Upper lobe of right lung (tissue), 1 donor: ENCODE results near the gene HTT. TPM values are rescaled to one million over a fixed set of nuclear protein-coding genes. Genes with fewer than 3 reads are reported as not detected.

Source experiments
- ATAC-seq: fragments of 200-7000 bp; cut with Tn5 transposase; one replicate; pipeline ENCODE4 v1.9.1; 2020; ENCODE audit warnings: mild to moderate bottlenecking, moderate library complexity
- DNase-seq: peaks from one replicate; pipeline ENCODE4 v3.0.0-alpha.2; 2020
- H3K27ac ChIP-seq: fragments of 200-600 bp; one replicate; pipeline ENCODE4 v1.8.0; 2022
- H3K27me3 ChIP-seq: fragments of 200-600 bp; one replicate; pipeline ENCODE4 v1.8.0; 2022; ENCODE audit warnings: mild to moderate bottlenecking
- H3K36me3 ChIP-seq: fragments of 200-600 bp; one replicate; pipeline ENCODE4 v1.8.0; 2022
- H3K4me1 ChIP-seq: fragments of 200-600 bp; one replicate; pipeline ENCODE4 v1.8.0; 2022
- H3K4me3 ChIP-seq: fragments of 200-600 bp; one replicate; pipeline ENCODE4 v1.8.0; 2022; ENCODE audit warnings: mild to moderate bottlenecking
- H3K9me3 ChIP-seq: fragments of 200-600 bp; one replicate; pipeline ENCODE4 v1.8.0; 2022
- intact Hi-C: fragments of 100-400 bp; cut with DNase I; formaldehyde crosslinking; loops from one replicate; pipeline ENCODE4 v1.11.0; 2022
- total RNA-seq: library from RNA; stranded (reverse); fragmentation: NEBNext Ultra II Directional; extraction: Animal tissue kit (Norgen Biotek cat#: 25700); gene quantifications from one replicate; pipeline ENCODE4 v1.2.1, GENCODE V29; 2021
- TF ChIP-seq, protein P1 (sequence below): fragments of 200-600 bp; IDR thresholded peaks from one replicate; pipeline ENCODE4 v1.8.0; 2022; ENCODE audit warnings: antibody characterized with exemption
- donor health status: DM: no; HTN: yes; CAD: no; lungs with severe emphysema.

The HTT gene
- total RNA-seq, 1 donor from 2014 or later: 73.6 TPM

DNA sequence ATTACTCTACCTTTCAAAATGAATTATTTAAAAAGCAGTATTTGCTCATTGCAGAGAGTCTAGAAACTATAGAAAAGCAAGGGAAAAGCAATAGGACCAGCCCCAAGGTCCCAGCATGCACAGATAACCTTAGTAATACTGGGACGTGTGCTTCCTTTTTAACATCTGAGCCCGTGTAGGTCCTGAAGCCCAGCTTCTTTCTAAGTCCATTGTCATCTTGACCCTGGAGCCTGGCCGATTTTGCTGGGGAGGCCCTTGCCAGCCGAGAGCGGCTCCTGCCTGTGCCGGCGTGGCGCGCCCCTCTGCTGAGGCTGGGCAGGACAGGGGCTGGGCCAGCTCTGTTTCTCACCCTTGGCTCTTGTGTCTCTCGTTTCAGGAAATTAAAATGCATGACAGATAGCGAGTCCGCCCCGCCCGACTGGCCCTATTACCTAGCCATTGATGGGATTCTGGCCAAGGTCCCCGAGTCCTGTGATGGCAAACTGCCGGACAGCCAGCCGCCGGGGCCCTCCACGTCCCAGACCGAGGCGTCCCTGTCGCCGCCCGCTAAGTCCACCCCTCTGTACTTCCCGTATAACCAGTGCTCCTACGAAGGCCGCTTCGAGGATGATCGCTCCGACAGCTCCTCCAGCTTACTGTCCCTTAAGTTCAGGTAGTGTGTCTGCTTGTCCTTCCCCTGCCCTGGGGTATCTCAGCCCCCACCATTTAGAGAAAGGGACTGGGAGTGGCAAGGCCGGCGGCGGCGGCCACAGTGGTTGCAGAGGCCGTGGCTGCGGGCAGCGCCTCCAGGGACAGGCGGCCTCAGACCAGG, 178.6 kb downstream of the HTT start:
- peak; percentile 57 for DNase-seq
- TF ChIP-seq, protein P1, sequence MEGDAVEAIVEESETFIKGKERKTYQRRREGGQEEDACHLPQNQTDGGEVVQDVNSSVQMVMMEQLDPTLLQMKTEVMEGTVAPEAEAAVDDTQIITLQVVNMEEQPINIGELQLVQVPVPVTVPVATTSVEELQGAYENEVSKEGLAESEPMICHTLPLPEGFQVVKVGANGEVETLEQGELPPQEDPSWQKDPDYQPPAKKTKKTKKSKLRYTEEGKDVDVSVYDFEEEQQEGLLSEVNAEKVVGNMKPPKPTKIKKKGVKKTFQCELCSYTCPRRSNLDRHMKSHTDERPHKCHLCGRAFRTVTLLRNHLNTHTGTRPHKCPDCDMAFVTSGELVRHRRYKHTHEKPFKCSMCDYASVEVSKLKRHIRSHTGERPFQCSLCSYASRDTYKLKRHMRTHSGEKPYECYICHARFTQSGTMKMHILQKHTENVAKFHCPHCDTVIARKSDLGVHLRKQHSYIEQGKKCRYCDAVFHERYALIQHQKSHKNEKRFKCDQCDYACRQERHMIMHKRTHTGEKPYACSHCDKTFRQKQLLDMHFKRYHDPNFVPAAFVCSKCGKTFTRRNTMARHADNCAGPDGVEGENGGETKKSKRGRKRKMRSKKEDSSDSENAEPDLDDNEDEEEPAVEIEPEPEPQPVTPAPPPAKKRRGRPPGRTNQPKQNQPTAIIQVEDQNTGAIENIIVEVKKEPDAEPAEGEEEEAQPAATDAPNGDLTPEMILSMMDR: no peak
- ATAC-seq: no peak

GRCh38 chr4:3253808-3254207, 179.3 kb downstream of the HTT start:
- H3K27ac ChIP-seq: no peak overlapping the region

More for the DNA sequence above, 178.6 kb downstream of the HTT start:
- no peaks in the 10 kb centered on the region for H3K9me3 ChIP-seq
- H3K4me3 ChIP-seq: no peak overlapping the region
- no peaks in the 10 kb centered on the region for H3K4me1 ChIP-seq
- no peak overlapping the region for H3K27ac ChIP-seq
- H3K27me3 ChIP-seq: no peaks in the 10 kb centered on the region
- no peaks in the 10 kb centered on the region for H3K36me3 ChIP-seq
- intact Hi-C loops: no loop called here

DNA sequence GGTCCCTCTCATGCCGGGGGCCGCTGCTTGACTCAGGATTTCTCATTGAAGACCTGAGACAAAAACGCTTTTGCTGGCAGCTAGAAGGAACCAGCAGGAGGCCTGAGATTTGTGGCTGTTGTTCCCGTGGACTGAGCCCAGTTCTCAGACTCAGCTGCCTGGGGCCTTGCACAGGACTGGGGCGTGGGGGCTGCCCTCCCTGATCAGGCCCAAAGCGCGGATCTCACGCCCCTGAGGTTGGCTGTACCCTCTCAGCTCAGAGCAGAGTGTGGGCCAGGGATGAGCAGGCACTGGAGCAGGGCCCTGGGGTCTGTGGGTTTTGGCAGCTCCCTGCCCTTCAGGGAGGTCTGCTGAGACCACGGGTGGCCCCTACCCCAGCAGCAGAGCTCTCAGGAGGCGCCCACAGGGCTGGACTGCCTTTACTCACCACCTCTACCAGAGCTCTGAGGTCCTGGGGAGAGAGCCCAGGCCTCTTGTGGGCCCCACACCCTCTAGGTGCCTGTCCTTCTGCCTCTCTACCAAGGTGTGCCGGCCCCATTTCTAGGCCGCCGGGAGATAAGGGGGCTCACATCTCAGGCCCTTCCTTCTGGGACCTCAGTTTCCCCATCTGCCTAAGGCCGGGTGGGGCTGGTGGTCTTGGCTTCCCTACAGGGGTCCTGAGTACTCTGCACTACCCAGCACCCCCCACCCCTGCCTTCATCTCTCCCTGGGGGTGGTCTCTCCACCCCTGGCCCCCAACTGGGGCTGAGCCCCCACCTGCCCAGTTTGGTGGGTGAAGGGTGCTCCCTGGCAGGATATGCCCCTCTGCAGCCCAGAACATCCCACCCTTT, 180.0 kb downstream of the HTT start:
- Histone ChIP-seq H3K27ac (no peak overlapping the region), H3K4me3 (no peak overlapping the region), H3K27me3 (no peaks in the 10 kb centered on the region), H3K4me1 (no peaks in the 10 kb centered on the region), H3K36me3 (no peaks in the 10 kb centered on the region), H3K9me3 (no peaks in the 10 kb centered on the region)
- no peak for ATAC-seq
- intact Hi-C loops: no loop called here
- TF ChIP-seq, protein P1: no peak
- DNase-seq: peak; percentile 47

More at GRCh38 chr4:3253808-3254207, 179.3 kb downstream of the HTT start:
- intact Hi-C loops: no loop called here
- Histone ChIP-seq H3K27me3 (no peaks in the 10 kb centered on the region), H3K4me3 (no peak overlapping the region), H3K36me3 (no peaks in the 10 kb centered on the region), H3K9me3 (no peaks in the 10 kb centered on the region), H3K4me1 (no peaks in the 10 kb centered on the region)
- TF ChIP-seq, protein P1: no peak
- DNase-seq (peak; percentile 55), ATAC-seq (no peak)

- Histone ChIP-seq H3K4me3 (no peak overlapping the region), H3K36me3 (no peaks in the 10 kb centered on the region), H3K27ac (no peak overlapping the region), H3K9me3 (no peaks in the 10 kb centered on the region), H3K4me1 (no peaks in the 10 kb centered on the region), H3K27me3 (no peaks in the 10 kb centered on the region)
- ATAC-seq (no peak), DNase-seq (peak; percentile 48)
- TF ChIP-seq, protein P1: no peak
- intact Hi-C loops: no loop called here
Observed at GRCh38 chr4:3255611-3256186, 181.2 kb downstream of the HTT start.

DNA sequence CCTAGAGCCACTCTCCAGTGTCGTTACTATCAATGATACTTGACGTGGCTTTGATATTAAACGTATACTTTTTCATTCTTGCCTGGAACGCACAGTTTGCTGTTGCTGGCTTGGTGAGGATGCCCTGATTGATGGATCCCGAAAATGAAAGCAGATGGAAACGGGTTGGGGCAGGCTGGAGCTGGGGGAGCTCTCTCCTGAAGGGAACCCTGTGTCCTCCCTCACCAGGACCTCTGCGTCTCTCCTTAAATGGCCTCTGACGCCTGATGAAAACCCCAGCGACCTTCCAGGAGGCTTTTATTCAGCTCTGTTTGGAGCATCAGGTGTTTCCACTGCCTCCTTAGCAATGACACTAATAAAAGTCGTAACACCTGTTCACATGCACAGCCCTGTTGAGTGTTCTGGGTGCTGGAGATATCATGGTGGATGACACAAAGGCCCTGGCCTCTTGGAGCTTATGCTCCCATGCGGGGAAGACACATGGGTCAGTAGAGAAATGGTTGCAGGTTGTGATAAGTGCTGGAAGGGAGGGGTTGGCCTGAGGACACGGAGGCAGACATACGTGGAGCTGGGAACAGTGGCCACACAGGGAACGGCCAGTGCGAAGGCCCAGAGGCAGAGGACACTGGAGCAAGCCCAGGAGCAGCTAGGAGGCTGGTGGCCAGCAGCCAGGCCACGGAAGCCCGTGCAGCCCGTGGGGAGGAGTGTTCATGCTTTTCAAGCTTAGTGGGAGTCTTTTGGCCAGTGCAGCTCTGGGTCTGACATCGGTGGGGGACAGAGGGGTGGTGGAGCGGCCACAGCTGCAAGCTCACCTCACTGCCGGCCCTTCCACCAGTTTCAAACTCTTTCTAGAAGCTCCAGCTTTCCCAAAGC, 182.0 kb downstream of the HTT start:
- no peaks in the 10 kb centered on the region for H3K9me3 ChIP-seq
- H3K27ac ChIP-seq: no peak overlapping the region
- no peaks in the 10 kb centered on the region for H3K4me1 ChIP-seq
- DNase-seq (peak; percentile 35), ATAC-seq (no peak)
- no peak overlapping the region for H3K4me3 ChIP-seq
- TF ChIP-seq, protein P1: no peak
- intact Hi-C loops: no loop called here
- H3K27me3 ChIP-seq: no peaks in the 10 kb centered on the region
- H3K36me3 ChIP-seq: no peaks in the 10 kb centered on the region
